ENCODE data around the gene CREB3.

DNA sequence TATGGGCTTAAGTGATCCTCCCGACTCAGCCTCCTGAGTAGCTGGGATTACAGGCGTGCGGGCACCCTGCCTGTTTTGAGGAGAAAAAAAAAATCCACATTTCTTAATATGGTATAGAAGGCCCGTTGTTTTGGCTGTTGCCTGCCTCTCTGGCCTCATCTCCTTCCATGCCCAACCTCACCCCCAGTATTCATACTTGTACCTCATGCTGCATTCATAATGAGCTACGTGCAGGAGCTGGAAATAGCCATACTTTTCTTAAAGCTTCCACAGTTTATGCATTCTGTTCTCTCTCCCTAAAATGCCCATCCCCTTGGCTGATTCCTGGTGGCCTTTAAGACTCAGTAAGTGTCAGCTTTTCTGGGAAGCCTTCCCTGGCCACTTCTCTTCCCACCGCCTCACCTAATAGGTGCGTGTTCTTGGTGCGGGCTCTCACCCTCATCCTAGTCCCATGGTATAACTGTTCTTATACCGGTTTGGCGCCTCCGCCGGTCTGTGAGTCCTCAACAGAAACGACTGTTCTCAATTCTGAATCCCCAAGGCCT, 40.6 kb upstream of the CREB3 start:
- TF ChIP-seq EP300 (IDR thresholded peaks at IDR 0.05; ENCODE audit: borderline replicate concordance) (no peak), YY1 (IDR thresholded peaks at IDR 0.05; ENCODE audit: low read depth) (no peak), TAF1 (IDR thresholded peaks at IDR 0.05; ENCODE audit: low read depth) (no peak), TEAD4 (IDR thresholded peaks at IDR 0.05) (no peak), TCF12 (IDR thresholded peaks at IDR 0.05; ENCODE audit: low read depth) (no peak), EGR1 (IDR thresholded peaks at IDR 0.05) (no peak), NFIC (IDR thresholded peaks at IDR 0.05) (no peak), RAD21 (IDR thresholded peaks at IDR 0.05; ENCODE audit: low read depth) (no peak), FOXM1 (IDR thresholded peaks at IDR 0.05; ENCODE audit: borderline replicate concordance, low read depth) (no peak)
- TF ChIP-seq, protein P1, sequence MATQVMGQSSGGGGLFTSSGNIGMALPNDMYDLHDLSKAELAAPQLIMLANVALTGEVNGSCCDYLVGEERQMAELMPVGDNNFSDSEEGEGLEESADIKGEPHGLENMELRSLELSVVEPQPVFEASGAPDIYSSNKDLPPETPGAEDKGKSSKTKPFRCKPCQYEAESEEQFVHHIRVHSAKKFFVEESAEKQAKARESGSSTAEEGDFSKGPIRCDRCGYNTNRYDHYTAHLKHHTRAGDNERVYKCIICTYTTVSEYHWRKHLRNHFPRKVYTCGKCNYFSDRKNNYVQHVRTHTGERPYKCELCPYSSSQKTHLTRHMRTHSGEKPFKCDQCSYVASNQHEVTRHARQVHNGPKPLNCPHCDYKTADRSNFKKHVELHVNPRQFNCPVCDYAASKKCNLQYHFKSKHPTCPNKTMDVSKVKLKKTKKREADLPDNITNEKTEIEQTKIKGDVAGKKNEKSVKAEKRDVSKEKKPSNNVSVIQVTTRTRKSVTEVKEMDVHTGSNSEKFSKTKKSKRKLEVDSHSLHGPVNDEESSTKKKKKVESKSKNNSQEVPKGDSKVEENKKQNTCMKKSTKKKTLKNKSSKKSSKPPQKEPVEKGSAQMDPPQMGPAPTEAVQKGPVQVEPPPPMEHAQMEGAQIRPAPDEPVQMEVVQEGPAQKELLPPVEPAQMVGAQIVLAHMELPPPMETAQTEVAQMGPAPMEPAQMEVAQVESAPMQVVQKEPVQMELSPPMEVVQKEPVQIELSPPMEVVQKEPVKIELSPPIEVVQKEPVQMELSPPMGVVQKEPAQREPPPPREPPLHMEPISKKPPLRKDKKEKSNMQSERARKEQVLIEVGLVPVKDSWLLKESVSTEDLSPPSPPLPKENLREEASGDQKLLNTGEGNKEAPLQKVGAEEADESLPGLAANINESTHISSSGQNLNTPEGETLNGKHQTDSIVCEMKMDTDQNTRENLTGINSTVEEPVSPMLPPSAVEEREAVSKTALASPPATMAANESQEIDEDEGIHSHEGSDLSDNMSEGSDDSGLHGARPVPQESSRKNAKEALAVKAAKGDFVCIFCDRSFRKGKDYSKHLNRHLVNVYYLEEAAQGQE (IDR thresholded peaks at IDR 0.05; ENCODE audit: low read depth): no peak

Data from Ishikawa (cell line).